ENCODE measurements around the gene CMSS1.

- TF ChIP-seq POLR2A (IDR thresholded peaks at IDR 0.05): no peak
- TF ChIP-seq, protein P1, sequence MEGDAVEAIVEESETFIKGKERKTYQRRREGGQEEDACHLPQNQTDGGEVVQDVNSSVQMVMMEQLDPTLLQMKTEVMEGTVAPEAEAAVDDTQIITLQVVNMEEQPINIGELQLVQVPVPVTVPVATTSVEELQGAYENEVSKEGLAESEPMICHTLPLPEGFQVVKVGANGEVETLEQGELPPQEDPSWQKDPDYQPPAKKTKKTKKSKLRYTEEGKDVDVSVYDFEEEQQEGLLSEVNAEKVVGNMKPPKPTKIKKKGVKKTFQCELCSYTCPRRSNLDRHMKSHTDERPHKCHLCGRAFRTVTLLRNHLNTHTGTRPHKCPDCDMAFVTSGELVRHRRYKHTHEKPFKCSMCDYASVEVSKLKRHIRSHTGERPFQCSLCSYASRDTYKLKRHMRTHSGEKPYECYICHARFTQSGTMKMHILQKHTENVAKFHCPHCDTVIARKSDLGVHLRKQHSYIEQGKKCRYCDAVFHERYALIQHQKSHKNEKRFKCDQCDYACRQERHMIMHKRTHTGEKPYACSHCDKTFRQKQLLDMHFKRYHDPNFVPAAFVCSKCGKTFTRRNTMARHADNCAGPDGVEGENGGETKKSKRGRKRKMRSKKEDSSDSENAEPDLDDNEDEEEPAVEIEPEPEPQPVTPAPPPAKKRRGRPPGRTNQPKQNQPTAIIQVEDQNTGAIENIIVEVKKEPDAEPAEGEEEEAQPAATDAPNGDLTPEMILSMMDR (IDR thresholded peaks at IDR 0.05): no peak
Measured at GRCh38 chr3:99974989-99975388, 157.3 kb downstream of the CMSS1 start.

Measured in right lobe of liver (tissue), 4 donors.